Measurements from ENCODE around the gene TCHHL1. TPM values are rescaled to one million over a fixed set of nuclear protein-coding genes. Genes with fewer than 3 reads are reported as not detected.

TCHHL1 gene
- total and polyA plus RNA-seq, 2 of the 8 experiments (the other 6 are each of a cell fraction or from before 2014, with no cell fraction given): not detected

DNA sequence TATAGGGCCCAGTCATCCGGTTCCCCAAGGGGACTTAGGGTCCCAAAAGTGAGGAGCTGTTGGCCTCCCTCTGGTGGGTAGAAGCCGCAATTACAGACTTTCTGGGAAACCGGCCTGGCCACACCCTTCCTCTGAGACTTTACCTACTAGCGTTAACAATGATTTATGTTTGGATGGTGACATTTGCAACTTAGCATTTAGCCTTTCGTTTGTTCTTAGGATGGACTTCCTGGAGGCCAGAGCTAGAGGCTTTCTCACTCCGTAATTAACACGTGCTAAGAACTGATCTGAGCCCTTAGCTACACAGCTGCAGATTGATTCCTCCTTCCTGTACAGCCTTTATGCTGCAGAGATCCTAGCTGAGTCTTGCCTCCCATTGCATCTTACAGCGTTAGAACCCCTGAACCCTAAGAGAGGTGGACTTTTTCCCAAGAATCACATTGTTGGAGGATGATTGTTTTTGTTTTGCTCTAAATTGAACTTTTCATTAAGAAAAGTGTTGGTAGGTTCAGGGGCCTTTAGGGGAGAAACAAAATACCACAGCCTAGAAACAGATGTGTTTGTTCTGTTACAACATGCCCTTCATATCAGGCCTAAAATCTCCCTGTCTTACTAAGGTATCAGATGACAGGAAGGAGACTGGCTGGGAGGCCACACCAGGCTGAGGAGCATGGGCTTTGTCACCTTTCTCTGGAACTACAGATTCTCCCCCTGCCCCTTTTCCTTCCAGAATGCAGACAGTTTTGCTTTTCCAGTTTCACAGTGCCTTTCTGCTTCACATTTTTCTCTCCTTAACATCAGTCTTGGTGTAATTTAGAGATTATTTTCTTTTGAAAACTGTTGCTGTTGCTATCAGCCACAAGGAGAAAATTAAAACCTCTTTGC lies 54.0 kb downstream of the TCHHL1 start:
- Histone ChIP-seq H3K14ac (ENCODE audit: insufficient read length) (no peak overlapping the region), H3K23ac (ENCODE audit: insufficient read length) (no peak overlapping the region), H2BK120ac (replicated peaks; ENCODE audit: low read depth, low read length) (peak overlapping the region; percentile 11), H3K56ac (replicated peaks; ENCODE audit: insufficient read length, low read depth, low read length) (no peak overlapping the region), H3K4me3 (ENCODE audit: extremely low read depth in 1 of 4, insufficient read depth in 2 of 4, low read depth in 3 of 4, low read length in 4 of 4) (peak overlapping the region; percentile 74 to 80 (median 76); a peak in 6 of 8 replicates), H2BK15ac (ENCODE audit: low read length) (no peak overlapping the region), H3K36me3 (ENCODE audit: control insufficient read depth in 2 of 4, insufficient read depth in 4 of 4, low read length in 3 of 4) (peaks cover 3 to 18% (median 6%) of the 10 kb centered on the region in 4 experiments; a peak in 5 of 8 replicates), H2BK20ac (ENCODE audit: low read length) (no peak overlapping the region), H2BK12ac (ENCODE audit: low read depth, low read length) (no peak overlapping the region; the same call in 1 of the 2 replicates), H3K4me1 (replicated peaks in 1 of 4; ENCODE audit: control insufficient read depth in 3 of 4, insufficient read depth in 4 of 4, low read length in 3 of 4) (peaks cover 4 to 12% (median 6%) of the 10 kb centered on the region in 4 experiments), H2AK5ac (ENCODE audit: low read depth, low read length) (no peak overlapping the region), H4K20me1 (replicated peaks in 1 of 2; ENCODE audit: control insufficient read depth in 1 of 2, insufficient read depth in 2 of 2, low read length in 2 of 2) (no peaks in the 10 kb centered on the region), H3K79me1 (ENCODE audit: low read depth, low read length) (no peaks in the 10 kb centered on the region), H3K18ac (ENCODE audit: extremely low read depth, low read length) (no peak overlapping the region), H4K91ac (replicated peaks; ENCODE audit: insufficient read length, low read length) (peak overlapping the region; percentile 85), H3K4ac (replicated peaks; ENCODE audit: insufficient read length, low read depth, low read length) (peak overlapping the region; percentile 61), H4K8ac (ENCODE audit: extremely low read depth, insufficient read depth, low read length) (no peak overlapping the region), H2BK5ac (ENCODE audit: low read depth, low read length) (peak overlapping the region; percentile 8; the same call in 1 of the 2 replicates), H3K9me3 (ENCODE audit: insufficient read depth in 2 of 2, low read depth in 1 of 2, low read length in 1 of 2) (no peaks in the 10 kb centered on the region), H3K9ac (replicated peaks in 1 of 4; ENCODE audit: extremely low read depth in 1 of 4, low read depth in 3 of 4, low read length in 3 of 4) (no peak overlapping the region), H3K79me2 (ENCODE audit: control insufficient read depth in 1 of 2, insufficient read depth in 2 of 2, low read length in 2 of 2) (no peaks in the 10 kb centered on the region), H3K23me2 (ENCODE audit: low read depth, low read length) (peaks cover 6% of the 10 kb centered on the region; the same call in 1 of the 2 replicates), H4K5ac (ENCODE audit: insufficient read length, low read depth, low read length) (no peak overlapping the region), H3K27ac (ENCODE audit: low read depth, low read length) (no peak overlapping the region), H2AFZ (ENCODE audit: low read length) (peak overlapping the region; percentile 76; the same call in 1 of the 2 replicates), H3K4me2 (ENCODE audit: insufficient read depth in 1 of 2, low read depth in 2 of 2, low read length in 2 of 2) (peak overlapping the region; percentile 73 to 99), H3K27me3 (replicated peaks in 1 of 4; ENCODE audit: control insufficient read depth in 3 of 4, extremely low read depth in 1 of 4, insufficient read depth in 3 of 4, low read length in 3 of 4) (no peaks in the 10 kb centered on the region; a peak in 2 of 7 replicates)
- 7% methylated on average over 8 of the region's 8 CpGs; no CpG with 5 or more reads in 1 of the 2 experiments for WGBS, 2 experiments (ENCODE audit: extremely low coverage in 1 of 2, insufficient coverage in 1 of 2, insufficient read length in 1 of 2, insufficient replicate concordance in 2 of 2, low coverage in 1 of 2, low lambda C conversion rate in 2 of 2, missing lambda C conversion rate in 1 of 2)
- FAIRE-seq (peak; percentile 24), DNase-seq (ENCODE audit: low read depth in 1 of 2, low spot score in 2 of 2) (peak in 1 of 2 experiments; percentile 87)
- ChIA-PET POLR2A (ENCODE audit: partially characterized antibody) (interaction anchor here (0.7 to 1.9 kb wide), 9 partner anchors 10 to 494 kb away, joined by 3 to 6 read pairs (median 3); partner anchors contain the start of genes C2CD4D, THEM4 and TUFT1), CTCF (ENCODE audit: partially characterized antibody) (interaction anchor here (0.7 to 4.0 kb wide), 29 partner anchors 8 to 1318 kb away, joined by 3 to 32 read pairs (median 5); partner anchors contain the start of gene S100A10)
- TF ChIP-seq, protein P1, sequence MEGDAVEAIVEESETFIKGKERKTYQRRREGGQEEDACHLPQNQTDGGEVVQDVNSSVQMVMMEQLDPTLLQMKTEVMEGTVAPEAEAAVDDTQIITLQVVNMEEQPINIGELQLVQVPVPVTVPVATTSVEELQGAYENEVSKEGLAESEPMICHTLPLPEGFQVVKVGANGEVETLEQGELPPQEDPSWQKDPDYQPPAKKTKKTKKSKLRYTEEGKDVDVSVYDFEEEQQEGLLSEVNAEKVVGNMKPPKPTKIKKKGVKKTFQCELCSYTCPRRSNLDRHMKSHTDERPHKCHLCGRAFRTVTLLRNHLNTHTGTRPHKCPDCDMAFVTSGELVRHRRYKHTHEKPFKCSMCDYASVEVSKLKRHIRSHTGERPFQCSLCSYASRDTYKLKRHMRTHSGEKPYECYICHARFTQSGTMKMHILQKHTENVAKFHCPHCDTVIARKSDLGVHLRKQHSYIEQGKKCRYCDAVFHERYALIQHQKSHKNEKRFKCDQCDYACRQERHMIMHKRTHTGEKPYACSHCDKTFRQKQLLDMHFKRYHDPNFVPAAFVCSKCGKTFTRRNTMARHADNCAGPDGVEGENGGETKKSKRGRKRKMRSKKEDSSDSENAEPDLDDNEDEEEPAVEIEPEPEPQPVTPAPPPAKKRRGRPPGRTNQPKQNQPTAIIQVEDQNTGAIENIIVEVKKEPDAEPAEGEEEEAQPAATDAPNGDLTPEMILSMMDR (IDR thresholded peaks at IDR 0.05; ENCODE audit: control extremely low read depth in 1 of 3, insufficient read depth in 1 of 3, low read depth in 1 of 3, low read length in 3 of 3): peak; percentile 56 to 79 (median 73)
- TF ChIP-seq EZH2 (IDR thresholded peaks at IDR 0.05; ENCODE audit: low read depth, low read length, severe bottlenecking) (no peak), SIN3A (conservative IDR thresholded peaks at IDR 0.05 in 1 of 2, IDR thresholded peaks at IDR 0.05 in 1 of 2; ENCODE audit: low read depth in 1 of 2, low read length in 2 of 2) (peak in 1 of 2 experiments; percentile 46; a peak in 1 of 4 replicates), RAD21 (IDR thresholded peaks at IDR 0.05 in 1 of 2, conservative IDR thresholded peaks at IDR 0.05 in 1 of 2; ENCODE audit: low read depth in 2 of 2, low read length in 2 of 2) (peak; percentile 42 to 56; a peak in 3 of 4 replicates)
